ENCODE results near the gene ASMT. TPM values are rescaled to one million over a fixed set of nuclear protein-coding genes. Genes with fewer than 3 reads are reported as not detected.
"Not testable (repeated sequence)": the region's sequence is repeated elsewhere in the genome, so short reads cannot be mapped to it uniquely, and the experiment has no call there.

The ASMT gene
- total RNA-seq, 6 donors from 2014 or later = 2.2 TPM; not detected in 5

DNA sequence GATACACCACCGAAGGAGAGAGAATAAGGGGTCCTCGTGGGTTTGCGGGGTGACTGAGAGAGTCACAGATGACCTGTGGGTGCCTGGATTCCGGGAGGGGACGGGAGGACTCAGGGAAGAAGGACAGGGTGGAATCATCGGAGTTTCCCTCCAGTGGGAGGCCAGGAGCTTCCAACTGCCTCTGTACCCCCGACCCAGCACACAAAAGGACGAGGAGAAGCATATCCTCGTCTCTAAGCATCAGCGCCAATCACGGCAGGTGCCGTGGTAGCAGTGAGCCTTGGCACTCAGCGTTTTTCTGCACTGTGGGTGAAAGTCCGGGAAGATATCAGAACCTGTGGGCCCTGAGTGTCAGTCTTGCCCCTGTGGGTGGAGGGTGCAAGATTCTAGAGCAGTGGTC is 62.0 kb downstream of the ASMT start:
- Histone ChIP-seq H3K36me3 (no peaks in the 10 kb centered on the region), H3K4me3 (no peak overlapping the region), H3K9me3 (no peaks in the 10 kb centered on the region), H3K27ac (no peak overlapping the region), H3K27me3 (no peaks in the 10 kb centered on the region), H3K4me1 (no peaks in the 10 kb centered on the region)
- TF ChIP-seq POLR2A (IDR thresholded peaks at IDR 0.05) (no peak), CTCF (IDR thresholded peaks at IDR 0.05) (no peak), POLR2AphosphoS5 (IDR thresholded peaks at IDR 0.05) (no peak), EP300 (IDR thresholded peaks at IDR 0.05) (no peak)
- WGBS, 2 donors = 90 to 92% methylated on average over 13 to 14 of the region's 14 CpGs
- ATAC-seq (ENCODE audit: low FRiP score in 2 of 2) (no peak), DNase-seq (no peak)

DNA sequence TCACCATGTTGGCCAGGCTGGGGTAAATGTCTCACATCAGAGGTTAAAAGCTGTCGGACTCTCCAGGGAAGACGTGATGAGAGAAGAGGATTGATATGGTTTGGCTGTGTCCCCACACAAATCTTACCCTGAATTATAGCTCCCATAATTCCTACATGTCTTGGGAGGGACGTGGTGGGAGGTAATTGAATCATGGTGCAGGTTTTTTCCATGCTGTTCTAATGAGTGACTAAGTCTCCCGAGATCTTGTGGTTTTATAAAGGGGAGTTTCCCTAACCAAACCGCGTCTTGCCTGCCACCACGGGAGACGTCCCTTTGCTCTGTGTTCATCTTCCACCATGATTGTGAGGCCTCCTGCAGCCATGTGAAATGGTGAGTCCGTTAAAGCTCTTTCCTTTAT is 64.4 kb downstream of the ASMT start:
- Histone ChIP-seq H3K36me3 (no peaks in the 10 kb centered on the region), H3K27me3 (no peaks in the 10 kb centered on the region), H3K9me3 (no peaks in the 10 kb centered on the region), H3K4me3 (no peak overlapping the region), H3K27ac (no peak overlapping the region), H3K4me1 (no peaks in the 10 kb centered on the region)
- DNase-seq (no peak), ATAC-seq (ENCODE audit: low FRiP score in 2 of 2) (no peak)
- no peak for TF ChIP-seq CTCF (IDR thresholded peaks at IDR 0.05)
- no peak for TF ChIP-seq EP300 (IDR thresholded peaks at IDR 0.05)
- no peak for TF ChIP-seq POLR2AphosphoS5 (IDR thresholded peaks at IDR 0.05)
- no peak for TF ChIP-seq POLR2A (IDR thresholded peaks at IDR 0.05)
- 63 to 67% methylated on average over 9 of the region's 9 CpGs for WGBS, 2 donors

DNA sequence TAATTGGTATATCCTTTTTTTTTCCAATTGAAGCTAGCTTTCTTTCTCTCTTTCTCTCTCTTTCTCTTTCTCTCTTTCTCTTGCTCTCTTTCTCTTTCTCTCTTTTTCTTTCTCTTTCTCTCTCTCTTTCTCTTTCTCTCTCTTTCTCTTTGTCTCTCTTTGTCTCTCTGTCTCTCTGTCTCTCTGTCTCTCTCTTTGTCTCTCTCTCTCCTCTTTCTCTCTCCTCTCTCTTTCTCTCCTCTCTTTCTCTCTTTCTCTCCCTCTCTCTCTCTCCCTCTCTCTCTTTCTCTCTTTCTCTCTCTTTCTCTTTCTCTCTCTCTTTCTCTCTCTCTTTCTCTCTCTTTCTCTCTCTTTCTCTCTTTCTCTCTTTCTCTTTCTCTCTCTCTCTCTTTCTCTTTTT is 66.6 kb downstream of the ASMT start:
- ATAC-seq (ENCODE audit: low FRiP score in 2 of 2) (no peak), DNase-seq (no peak)
- H3K9me3 ChIP-seq = no peaks in the 10 kb centered on the region
- H3K4me1 ChIP-seq = no peaks in the 10 kb centered on the region
- H3K4me3 ChIP-seq = no peak overlapping the region
- H3K27me3 ChIP-seq = no peaks in the 10 kb centered on the region
- TF ChIP-seq EP300 (IDR thresholded peaks at IDR 0.05) (no peak), CTCF (IDR thresholded peaks at IDR 0.05) (no peak), POLR2AphosphoS5 (IDR thresholded peaks at IDR 0.05) (no peak), POLR2A (IDR thresholded peaks at IDR 0.05) (no peak)
- no peak overlapping the region for H3K27ac ChIP-seq
- no peaks in the 10 kb centered on the region for H3K36me3 ChIP-seq

DNA sequence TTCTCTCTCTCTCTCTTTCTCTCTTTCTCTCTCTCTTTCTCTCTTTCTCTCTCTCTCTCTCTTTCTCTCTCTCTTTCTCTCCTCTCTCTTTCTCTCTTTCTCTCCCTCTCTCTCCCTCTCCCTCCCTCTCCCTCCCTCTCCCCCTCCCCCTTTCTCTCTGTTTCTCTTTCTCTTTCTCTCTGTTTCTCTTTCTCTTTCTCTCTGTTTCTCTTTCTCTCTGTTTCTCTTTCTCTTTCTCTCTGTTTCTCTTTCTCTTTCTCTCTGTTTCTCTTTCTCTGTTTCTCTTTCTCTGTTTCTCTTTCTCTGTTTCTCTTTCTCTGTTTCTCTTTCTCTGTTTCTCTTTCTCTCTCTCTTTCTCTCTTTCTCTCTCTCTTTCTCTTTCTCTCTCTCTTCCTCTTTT is 67.0 kb downstream of the ASMT start:
- DNase-seq; H3K36me3 ChIP-seq; H3K4me1 ChIP-seq; H3K4me3 ChIP-seq; ATAC-seq (ENCODE audit: low FRiP score in 2 of 2); H3K27me3 ChIP-seq; H3K9me3 ChIP-seq; H3K27ac ChIP-seq: not testable (repeated sequence)

DNA sequence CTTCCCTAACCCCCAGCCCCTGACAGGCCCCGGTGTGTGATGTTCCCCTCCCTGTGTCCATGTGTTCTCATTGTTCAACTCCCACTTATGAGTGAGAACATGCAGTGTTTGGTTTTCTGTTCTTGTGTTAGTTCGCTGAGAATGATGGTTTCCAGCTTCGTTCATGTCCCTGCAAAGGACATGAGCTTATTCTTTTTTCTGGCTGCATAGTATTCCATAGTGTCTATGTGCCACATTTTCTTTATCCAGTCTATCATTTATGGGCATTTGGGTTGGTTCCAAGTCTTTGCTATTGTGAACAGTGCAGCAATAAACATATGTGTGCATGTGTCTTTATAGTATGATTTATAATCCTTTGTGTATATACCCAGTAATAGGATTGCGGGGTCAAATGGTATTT is 67.6 kb downstream of the ASMT start:
- DNase-seq; H3K27ac ChIP-seq; ATAC-seq (ENCODE audit: low FRiP score in 2 of 2); H3K27me3 ChIP-seq; H3K9me3 ChIP-seq; H3K36me3 ChIP-seq; H3K4me1 ChIP-seq; H3K4me3 ChIP-seq: not testable (repeated sequence)
- WGBS, 2 donors = 95% methylated on average over 4 of the region's 4 CpGs

- H3K36me3 ChIP-seq; H3K4me1 ChIP-seq; H3K9me3 ChIP-seq; ATAC-seq (ENCODE audit: low FRiP score in 2 of 2); H3K4me3 ChIP-seq; H3K27me3 ChIP-seq; H3K27ac ChIP-seq; DNase-seq: not testable (repeated sequence)
- 61 to 68% methylated on average over 5 to 8 of the region's 8 CpGs for WGBS, 2 donors
Measured at GRCh38 chrX:1684883-1685282, 70.0 kb downstream of the ASMT start.

GRCh38 chrX:1685444-1685880 is 70.6 kb downstream of the ASMT start:
- WGBS, 2 donors = 50 to 56% methylated on average over 3 of the region's 3 CpGs
- ATAC-seq (ENCODE audit: low FRiP score in 2 of 2); DNase-seq: not testable (repeated sequence)

More at GRCh38 chrX:1685444-1685880, 70.6 kb downstream of the ASMT start:
- H3K36me3 ChIP-seq, H3K4me1 ChIP-seq, H3K4me3 ChIP-seq, H3K27ac ChIP-seq, H3K27me3 ChIP-seq, H3K9me3 ChIP-seq: not testable (repeated sequence)
